ENCODE measurements around the gene COMMD9. TPM values are rescaled to one million over a fixed set of nuclear protein-coding genes. Genes with fewer than 3 reads are reported as not detected.

COMMD9 gene
- total RNA-seq, result 39.7 and 63.8 TPM in 2 replicates

DNA sequence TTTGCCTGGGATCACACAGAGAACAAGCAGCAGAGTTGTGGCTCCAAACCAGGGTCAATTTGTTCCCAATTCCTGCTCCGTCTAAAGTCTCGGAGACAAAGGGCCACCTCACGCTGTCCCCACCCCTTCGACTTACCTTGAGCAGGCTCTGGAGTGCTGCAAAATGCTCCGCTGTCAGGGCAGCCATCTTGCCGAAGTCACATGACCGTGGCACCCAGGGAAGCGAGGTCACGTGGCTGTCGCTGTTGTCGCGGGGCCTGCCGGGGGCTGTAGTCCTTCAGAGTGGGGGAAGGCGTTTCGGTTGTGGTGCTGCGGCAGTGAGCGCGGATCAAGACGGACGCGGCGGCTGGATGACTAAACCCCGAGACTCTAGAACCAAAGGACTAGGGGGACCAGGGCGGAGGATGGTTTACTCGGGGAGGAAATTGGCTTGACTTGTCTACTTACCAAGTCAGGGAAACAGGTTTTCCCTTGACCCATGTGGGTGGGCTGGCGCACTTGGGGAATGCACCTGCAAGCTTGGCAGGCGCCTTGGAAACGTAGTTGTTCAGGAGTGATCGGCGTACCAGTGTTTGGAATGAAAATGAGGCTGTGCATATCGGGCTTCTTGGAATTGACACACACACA lies at the start of gene COMMD9:
COMMD9 (minus strand) TSS at position 199 of the 627 bp plus-strand sequence; CDS start at position 187, 12 bp downstream.

GRCh38 chr11:36295926-36296325 lies 6.7 kb upstream of the COMMD9 start, which contains the start of gene PRR5L:
PRR5L (plus strand) TSS chr11:36296288; CDS start chr11:36401122, 104,834 bp downstream.

Other genes starting within 250 kb of the COMMD9 start
- gene PRR5L, start 6.9 kb upstream of the COMMD9 start, total RNA-seq, result 59.3 and 81.7 TPM in 2 replicates
- 17.3 and 23.1 TPM in 2 replicates for gene TRAF6, start 220.8 kb upstream of the COMMD9 start, total RNA-seq